Measurements from ENCODE around the gene UTP14C. TPM values are rescaled to one million over a fixed set of nuclear protein-coding genes. Genes with fewer than 3 reads are reported as not detected.
A peak's percentile ranks its signal among the peaks of the same experiment; 100 is the strongest.

UTP14C gene
- total and polyA plus RNA-seq, 4 donors, result 2.8 to 26.8 (median 11.5) TPM

GRCh38 chr13:51999510-51999911 lies 25.0 kb upstream of the UTP14C start:
- Histone ChIP-seq H3K36me3 (ENCODE audit: control insufficient read depth in 4 of 4, insufficient read depth in 4 of 4, low read length in 4 of 4) (no peaks in the 10 kb centered on the region), H3K4me3 (no peak overlapping the region), H3K27ac (ENCODE audit: low read depth in 1 of 2, low read length in 1 of 2) (no peak overlapping the region), H3K9me3 (ENCODE audit: control insufficient read depth in 4 of 4, insufficient read depth in 3 of 4, low read length in 3 of 4) (no peaks in the 10 kb centered on the region), H3K4me1 (ENCODE audit: control insufficient read depth in 5 of 5, insufficient read depth in 5 of 5, low read length in 5 of 5) (peaks cover 0 to 31% (median 17%) of the 10 kb centered on the region in 5 donors), H3K27me3 (ENCODE audit: control insufficient read depth in 3 of 3, insufficient read depth in 3 of 3, low read length in 2 of 3) (no peaks in the 10 kb centered on the region), H3K9ac (ENCODE audit: insufficient read depth in 1 of 2, low read length in 2 of 2) (no peak overlapping the region)
- no peak for ATAC-seq (ENCODE audit: insufficient read depth, low FRiP score)
- no peak for TF ChIP-seq CTCF (IDR thresholded peaks at IDR 0.05; ENCODE audit: control extremely low read depth, extremely low read depth)
- DNase-seq, result peak; percentile 50 to 75 (median 56)
- WGBS, 2 donors, result 55 to 78% methylated on average over 13 of the region's 13 CpGs

- TF ChIP-seq CTCF (IDR thresholded peaks at IDR 0.05; ENCODE audit: control extremely low read depth, extremely low read depth), result no peak
- Histone ChIP-seq H3K9ac (ENCODE audit: insufficient read depth in 1 of 2, low read length in 2 of 2) (no peak overlapping the region), H3K36me3 (ENCODE audit: control insufficient read depth in 4 of 4, insufficient read depth in 4 of 4, low read length in 4 of 4) (no peaks in the 10 kb centered on the region), H3K4me1 (ENCODE audit: control insufficient read depth in 5 of 5, insufficient read depth in 5 of 5, low read length in 5 of 5) (peaks cover 0 to 30% (median 17%) of the 10 kb centered on the region in 5 donors), H3K9me3 (ENCODE audit: control insufficient read depth in 4 of 4, insufficient read depth in 3 of 4, low read length in 3 of 4) (no peaks in the 10 kb centered on the region), H3K4me3 (no peak overlapping the region), H3K27ac (ENCODE audit: low read depth in 1 of 2, low read length in 1 of 2) (no peak overlapping the region), H3K27me3 (ENCODE audit: control insufficient read depth in 3 of 3, insufficient read depth in 3 of 3, low read length in 2 of 3) (no peaks in the 10 kb centered on the region)
- ATAC-seq (ENCODE audit: insufficient read depth, low FRiP score) (no peak), DNase-seq (no peak)
- WGBS, 2 donors, result 75 to 94% methylated on average over 1 of the region's 1 CpG
These were observed 24.6 kb upstream of the UTP14C start for GRCh38 chr13:51999921-52000320.

GRCh38 chr13:52001120-52001731 lies 23.3 kb upstream of the UTP14C start:
- Histone ChIP-seq H3K9me3 (ENCODE audit: control insufficient read depth in 4 of 4, insufficient read depth in 3 of 4, low read length in 3 of 4) (no peaks in the 10 kb centered on the region), H3K36me3 (ENCODE audit: control insufficient read depth in 4 of 4, insufficient read depth in 4 of 4, low read length in 4 of 4) (no peaks in the 10 kb centered on the region), H3K4me3 (no peak overlapping the region), H3K27ac (ENCODE audit: low read depth in 1 of 2, low read length in 1 of 2) (no peak overlapping the region), H3K4me1 (ENCODE audit: control insufficient read depth in 5 of 5, insufficient read depth in 5 of 5, low read length in 5 of 5) (peaks cover 0 to 18% (median 11%) of the 10 kb centered on the region in 5 donors), H3K27me3 (ENCODE audit: control insufficient read depth in 3 of 3, insufficient read depth in 3 of 3, low read length in 2 of 3) (no peaks in the 10 kb centered on the region), H3K9ac (ENCODE audit: insufficient read depth in 1 of 2, low read length in 2 of 2) (no peak overlapping the region)
- 49 to 64% methylated on average over 3 of the region's 3 CpGs for WGBS, 2 donors
- TF ChIP-seq CTCF (IDR thresholded peaks at IDR 0.05; ENCODE audit: control extremely low read depth, extremely low read depth), result peak; percentile 41
- DNase-seq, result peak in 2 of 3 donors; percentile 45 to 60
- peak; percentile 54 for ATAC-seq (ENCODE audit: insufficient read depth, low FRiP score)

- ATAC-seq (ENCODE audit: insufficient read depth, low FRiP score) (no peak), DNase-seq (no peak)
- Histone ChIP-seq H3K36me3 (ENCODE audit: control insufficient read depth in 4 of 4, insufficient read depth in 4 of 4, low read length in 4 of 4) (no peaks in the 10 kb centered on the region), H3K27ac (ENCODE audit: low read depth in 1 of 2, low read length in 1 of 2) (no peak overlapping the region), H3K9me3 (ENCODE audit: control insufficient read depth in 4 of 4, insufficient read depth in 3 of 4, low read length in 3 of 4) (no peaks in the 10 kb centered on the region), H3K9ac (ENCODE audit: insufficient read depth in 1 of 2, low read length in 2 of 2) (no peak overlapping the region), H3K4me1 (ENCODE audit: control insufficient read depth in 5 of 5, insufficient read depth in 5 of 5, low read length in 5 of 5) (peaks cover 0 to 15% (median 11%) of the 10 kb centered on the region in 5 donors), H3K4me3 (no peak overlapping the region), H3K27me3 (ENCODE audit: control insufficient read depth in 3 of 3, insufficient read depth in 3 of 3, low read length in 2 of 3) (no peaks in the 10 kb centered on the region)
- no peak for TF ChIP-seq CTCF (IDR thresholded peaks at IDR 0.05; ENCODE audit: control extremely low read depth, extremely low read depth)
- 76 to 83% methylated on average over 3 to 4 of the region's 4 CpGs for WGBS, 2 donors
These were observed 22.1 kb upstream of the UTP14C start for GRCh38 chr13:52002361-52002760.
